SK-N-SH (cell line): ENCODE measurements around the gene OR4K2. TPM values are rescaled to one million over a fixed set of nuclear protein-coding genes. Genes with fewer than 3 reads are reported as not detected.

Source experiments
- CTCF ChIA-PET: fragments of 300-600, 350-600 bp; formaldehyde crosslinking; extraction: SDS; loops from one replicate; lab custom pipeline; 2021; lab: Yijun Ruan, JAX
- POLR2A ChIA-PET: fragments of 350-600 bp; sonication (Branson Sonifier 250); formaldehyde crosslinking; extraction: SDS; loops from one replicate; lab custom pipeline; 2020; ENCODE audit warnings: antibody characterized with exemption, inconsistent platforms; lab: Yijun Ruan, JAX
- DNase-seq: peaks from one replicate; pipeline ENCODE4 v3.0.0; 2012
- H2AFZ ChIP-seq: fragments of 200-600 bp; sonication (generic); 2 replicates; pipeline ENCODE4 v1.8.1; 2016; ENCODE audit warnings: antibody characterized with exemption, mild to moderate bottlenecking, low read depth
- H3F3A ChIP-seq: fragments of 200-600 bp; sonication (generic); replicated peaks from 2 replicates; pipeline ENCODE3; 2016; ENCODE audit warnings: antibody characterized with exemption, mild to moderate bottlenecking; ENCODE audit not compliant: insufficient read depth
- H3K27ac ChIP-seq, 2 experiments: fragments of 200-500 bp in 1 of 2; fragments of 200-600 bp in 1 of 2; sonication (Bioruptor generic) in 1 of 2; sonication (generic), shearing (Covaris generic) in 1 of 2; 2 replicates each; pipeline versions ENCODE4 v1.5.1 to v1.6.1; 2014 to 2016; ENCODE audit warnings: low read depth in 2 of 2, inconsistent platforms in 1 of 2, low read length in 1 of 2, mild to moderate bottlenecking in 1 of 2, mixed read lengths in 1 of 2
- H3K27me3 ChIP-seq: fragments of 200-600 bp; sonication (generic), shearing (Covaris generic); 2 replicates; pipeline ENCODE4 v1.6.1; 2016; ENCODE audit warnings: mixed run types; ENCODE audit not compliant: insufficient read depth
- H3K36me3 ChIP-seq, 2 experiments: fragments of 200-500 bp in 1 of 2; fragments of 200-600 bp in 1 of 2; sonication (Bioruptor generic) in 1 of 2; sonication (generic) in 1 of 2; replicated peaks in 1 of 2; 2 replicates each; pipeline versions ENCODE3 to v1.5.1; 2014 to 2016; ENCODE audit warnings: low read length in 1 of 2, mild to moderate bottlenecking in 1 of 2; ENCODE audit not compliant: insufficient read depth in 2 of 2, control insufficient read depth in 1 of 2
- H3K4me1 ChIP-seq, 2 experiments: fragments of 200-500 bp in 1 of 2; fragments of 200-600 bp in 1 of 2; sonication (Bioruptor generic) in 1 of 2; sonication (generic), shearing (Covaris generic) in 1 of 2; 2 replicates each; pipeline versions ENCODE4 v1.5.1 to v1.6.1; 2014 to 2016; ENCODE audit warnings: low read depth in 1 of 2, low read length in 1 of 2, mixed run types in 1 of 2; ENCODE audit not compliant: insufficient read depth in 2 of 2, control insufficient read depth in 1 of 2
- H3K4me2 ChIP-seq: fragments of 200-600 bp; sonication (generic), shearing (Covaris generic); 2 replicates; pipeline ENCODE4 v1.6.1; 2017; ENCODE audit warnings: mixed run types
- H3K4me3 ChIP-seq, 2 experiments: fragments of 200-500 bp in 1 of 2; fragments of 200-600 bp in 1 of 2; sonication (Bioruptor generic) in 1 of 2; sonication (generic), shearing (Covaris generic) in 1 of 2; 2 replicates each; pipeline versions ENCODE4 v1.5.1 to v1.8.1; 2014 to 2016; ENCODE audit warnings: low read depth in 2 of 2, inconsistent platforms in 1 of 2, low read length in 1 of 2, mild to moderate bottlenecking in 1 of 2, mixed read lengths in 1 of 2, moderate library complexity in 1 of 2
- H3K79me2 ChIP-seq: fragments of 200-600 bp; sonication (generic); 2 replicates; pipeline ENCODE4 v1.8.1; 2017; ENCODE audit warnings: mild to moderate bottlenecking; ENCODE audit not compliant: insufficient read depth
- H3K9ac ChIP-seq: fragments of 200-600 bp; sonication (generic); 2 replicates; pipeline ENCODE4 v1.6.1; 2017; ENCODE audit warnings: mixed run types
- H3K9me2 ChIP-seq: fragments of 200-600 bp; sonication (generic); 2 replicates; pipeline ENCODE4 v1.6.1; 2017; ENCODE audit warnings: mixed run types
- H3K9me3 ChIP-seq: fragments of 200-600 bp; sonication (generic); 2 replicates; pipeline ENCODE4 v1.6.1; 2017; ENCODE audit warnings: mixed run types, mild to moderate bottlenecking, moderate library complexity
- H4K20me1 ChIP-seq: fragments of 200-600 bp; sonication (generic); 2 replicates; pipeline ENCODE4 v1.6.1; 2017; ENCODE audit warnings: mild to moderate bottlenecking, mixed run types; ENCODE audit not compliant: insufficient read depth
- EP300 ChIP-seq, 2 experiments: IDR thresholded peaks; 2 replicates each; pipeline versions ENCODE4 v1.4.0 to v1.6.1; 2012; ENCODE audit warnings: borderline replicate concordance in 1 of 2, low read depth in 1 of 2, low read length in 1 of 2
- JUND ChIP-seq: IDR thresholded peaks from 2 replicates; pipeline ENCODE4 v1.4.0; 2012
- RXRA ChIP-seq: IDR thresholded peaks from 2 replicates; pipeline ENCODE4 v1.4.0; 2012; ENCODE audit warnings: low read depth, mild to moderate bottlenecking, borderline replicate concordance
- SMC3 ChIP-seq: IDR thresholded peaks from 2 replicates; pipeline ENCODE4 v1.6.1; 2012; ENCODE audit warnings: low read depth, low read length, improper control_type of control experiment
- TAF1 ChIP-seq: IDR thresholded peaks from 2 replicates; pipeline ENCODE4 v1.6.1; 2012; ENCODE audit warnings: low read depth, mild to moderate bottlenecking, low read length, moderate library complexity, borderline replicate concordance
- TCF12 ChIP-seq: IDR thresholded peaks from 2 replicates; pipeline ENCODE4 v1.4.0; 2012
- WGBS: methylation state at CpG from one replicate; pipeline ENCODE4 v1.1.6; 2017; ENCODE audit warnings: low lambda C conversion rate; 5-methylcytosine and 5-hydroxymethylcytosine counted together
- polyA plus RNA-seq, 3 experiments: library from polyadenylated mRNA; depleted of rRNA; stranded (reverse); fragments of >200 nt; gene quantifications; 2 replicates each; pipeline ENCODE4 v1.2.3, GENCODE V29; 2012
- TF ChIP-seq, protein P1 (sequence below): fragments of 150-350 bp; IDR thresholded peaks from 2 replicates; pipeline ENCODE4 v1.6.1; 2017; ENCODE audit warnings: antibody characterized with exemption, low read length, low read depth, borderline replicate concordance
- TF ChIP-seq, protein P2 (sequence below): IDR thresholded peaks from 2 replicates; pipeline ENCODE4 v1.6.1; 2012; ENCODE audit warnings: mild to moderate bottlenecking, low read depth, low read length, moderate library complexity
- TF ChIP-seq, protein P3 (sequence below): IDR thresholded peaks from 2 replicates; pipeline ENCODE4; 2012
- TF ChIP-seq, protein P4 (sequence below): IDR thresholded peaks from 2 replicates; pipeline ENCODE4 v1.4.0; 2012; ENCODE audit warnings: low read depth, borderline replicate concordance

Gene OR4K2
- polyA plus RNA-seq, 1 of the 3 experiments (the other 2 are of a cell fraction) = not detected

DNA sequence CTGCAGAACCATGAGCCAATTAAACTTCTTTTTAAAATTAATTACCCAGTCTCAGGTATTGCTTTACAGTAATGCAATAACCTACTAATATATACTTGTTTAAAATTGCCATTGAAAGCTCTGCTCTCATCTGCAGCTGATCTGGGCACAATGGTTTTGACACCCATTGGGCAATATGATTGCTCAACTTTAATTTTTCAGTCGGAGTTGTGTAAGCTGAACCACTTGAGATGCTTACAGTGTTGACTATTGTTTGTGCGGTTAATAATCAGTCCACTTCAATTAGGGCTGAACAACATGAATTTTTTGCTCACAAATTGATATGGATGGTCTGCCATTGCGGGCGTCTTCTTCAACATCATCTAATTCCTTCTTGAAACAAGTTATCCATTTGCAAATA, 27.5 kb downstream of the OR4K2 start:
- Histone ChIP-seq H3K27ac (no peak overlapping the region), H2AFZ (no peak overlapping the region), H3K9me3 (no peaks in the 10 kb centered on the region), H3F3A (no peaks in the 10 kb centered on the region), H3K9me2 (no peaks in the 10 kb centered on the region), H3K27me3 (no peaks in the 10 kb centered on the region), H4K20me1 (no peaks in the 10 kb centered on the region), H3K4me3 (no peak overlapping the region), H3K36me3 (no peaks in the 10 kb centered on the region), H3K4me2 (no peak overlapping the region), H3K79me2 (no peaks in the 10 kb centered on the region), H3K9ac (no peak overlapping the region), H3K4me1 (no peaks in the 10 kb centered on the region)
- TF ChIP-seq, protein P1, sequence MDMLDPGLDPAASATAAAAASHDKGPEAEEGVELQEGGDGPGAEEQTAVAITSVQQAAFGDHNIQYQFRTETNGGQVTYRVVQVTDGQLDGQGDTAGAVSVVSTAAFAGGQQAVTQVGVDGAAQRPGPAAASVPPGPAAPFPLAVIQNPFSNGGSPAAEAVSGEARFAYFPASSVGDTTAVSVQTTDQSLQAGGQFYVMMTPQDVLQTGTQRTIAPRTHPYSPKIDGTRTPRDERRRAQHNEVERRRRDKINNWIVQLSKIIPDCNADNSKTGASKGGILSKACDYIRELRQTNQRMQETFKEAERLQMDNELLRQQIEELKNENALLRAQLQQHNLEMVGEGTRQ = no peak
- ChIA-PET CTCF (no interaction called here), POLR2A (no interaction called here)
- DNase-seq = no peak
- 3% methylated on average over 4 of the region's 4 CpGs for WGBS

DNA sequence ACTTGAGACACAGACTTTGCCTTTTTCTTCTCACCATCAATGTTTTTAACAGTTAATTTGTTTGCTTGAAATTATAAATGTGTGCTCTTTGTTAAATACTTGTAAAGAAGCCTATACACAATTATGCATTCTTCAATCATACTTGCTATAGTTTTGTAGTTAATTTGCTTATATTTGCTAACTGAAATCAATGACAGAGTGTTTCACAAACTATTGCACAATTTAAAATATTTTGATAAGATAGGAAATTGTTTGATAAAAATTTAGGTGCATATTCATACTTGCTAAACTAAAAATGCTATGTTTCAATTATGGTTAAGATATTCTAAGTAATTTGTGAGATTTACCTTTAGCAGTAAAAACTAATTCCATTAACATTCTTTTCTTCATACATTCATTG, 31.7 kb downstream of the OR4K2 start:
- no peaks in the 10 kb centered on the region for H3K4me1 ChIP-seq
- no peaks in the 10 kb centered on the region for H3F3A ChIP-seq
- H2AFZ ChIP-seq = no peak overlapping the region
- no peaks in the 10 kb centered on the region for H3K9me2 ChIP-seq
- H3K79me2 ChIP-seq = no peaks in the 10 kb centered on the region
- no peaks in the 10 kb centered on the region for H3K9me3 ChIP-seq
- no peak overlapping the region for H3K4me2 ChIP-seq
- no peak overlapping the region for H3K9ac ChIP-seq
- H4K20me1 ChIP-seq = no peaks in the 10 kb centered on the region
- no peak for DNase-seq
- ChIA-PET CTCF (no interaction called here), POLR2A (no interaction called here)
- H3K4me3 ChIP-seq = no peak overlapping the region
- H3K27me3 ChIP-seq = no peaks in the 10 kb centered on the region
- no peaks in the 10 kb centered on the region for H3K36me3 ChIP-seq
- no peak overlapping the region for H3K27ac ChIP-seq
- TF ChIP-seq TCF12 = no peak
- TF ChIP-seq SMC3 = no peak
- TF ChIP-seq, protein P2, sequence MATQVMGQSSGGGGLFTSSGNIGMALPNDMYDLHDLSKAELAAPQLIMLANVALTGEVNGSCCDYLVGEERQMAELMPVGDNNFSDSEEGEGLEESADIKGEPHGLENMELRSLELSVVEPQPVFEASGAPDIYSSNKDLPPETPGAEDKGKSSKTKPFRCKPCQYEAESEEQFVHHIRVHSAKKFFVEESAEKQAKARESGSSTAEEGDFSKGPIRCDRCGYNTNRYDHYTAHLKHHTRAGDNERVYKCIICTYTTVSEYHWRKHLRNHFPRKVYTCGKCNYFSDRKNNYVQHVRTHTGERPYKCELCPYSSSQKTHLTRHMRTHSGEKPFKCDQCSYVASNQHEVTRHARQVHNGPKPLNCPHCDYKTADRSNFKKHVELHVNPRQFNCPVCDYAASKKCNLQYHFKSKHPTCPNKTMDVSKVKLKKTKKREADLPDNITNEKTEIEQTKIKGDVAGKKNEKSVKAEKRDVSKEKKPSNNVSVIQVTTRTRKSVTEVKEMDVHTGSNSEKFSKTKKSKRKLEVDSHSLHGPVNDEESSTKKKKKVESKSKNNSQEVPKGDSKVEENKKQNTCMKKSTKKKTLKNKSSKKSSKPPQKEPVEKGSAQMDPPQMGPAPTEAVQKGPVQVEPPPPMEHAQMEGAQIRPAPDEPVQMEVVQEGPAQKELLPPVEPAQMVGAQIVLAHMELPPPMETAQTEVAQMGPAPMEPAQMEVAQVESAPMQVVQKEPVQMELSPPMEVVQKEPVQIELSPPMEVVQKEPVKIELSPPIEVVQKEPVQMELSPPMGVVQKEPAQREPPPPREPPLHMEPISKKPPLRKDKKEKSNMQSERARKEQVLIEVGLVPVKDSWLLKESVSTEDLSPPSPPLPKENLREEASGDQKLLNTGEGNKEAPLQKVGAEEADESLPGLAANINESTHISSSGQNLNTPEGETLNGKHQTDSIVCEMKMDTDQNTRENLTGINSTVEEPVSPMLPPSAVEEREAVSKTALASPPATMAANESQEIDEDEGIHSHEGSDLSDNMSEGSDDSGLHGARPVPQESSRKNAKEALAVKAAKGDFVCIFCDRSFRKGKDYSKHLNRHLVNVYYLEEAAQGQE = no peak
- no peak for TF ChIP-seq JUND
- TF ChIP-seq TAF1 = no peak
- TF ChIP-seq, protein P3, sequence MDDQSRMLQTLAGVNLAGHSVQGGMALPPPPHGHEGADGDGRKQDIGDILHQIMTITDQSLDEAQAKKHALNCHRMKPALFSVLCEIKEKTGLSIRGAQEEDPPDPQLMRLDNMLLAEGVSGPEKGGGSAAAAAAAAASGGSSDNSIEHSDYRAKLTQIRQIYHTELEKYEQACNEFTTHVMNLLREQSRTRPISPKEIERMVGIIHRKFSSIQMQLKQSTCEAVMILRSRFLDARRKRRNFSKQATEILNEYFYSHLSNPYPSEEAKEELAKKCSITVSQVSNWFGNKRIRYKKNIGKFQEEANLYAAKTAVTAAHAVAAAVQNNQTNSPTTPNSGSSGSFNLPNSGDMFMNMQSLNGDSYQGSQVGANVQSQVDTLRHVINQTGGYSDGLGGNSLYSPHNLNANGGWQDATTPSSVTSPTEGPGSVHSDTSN = no peak
- no peak for TF ChIP-seq RXRA
- no peak for TF ChIP-seq EP300 (IDR thresholded peaks at IDR 0.05; ENCODE audit: borderline replicate concordance in 1 of 2, low read depth in 1 of 2, low read length in 1 of 2)
- TF ChIP-seq, protein P4, sequence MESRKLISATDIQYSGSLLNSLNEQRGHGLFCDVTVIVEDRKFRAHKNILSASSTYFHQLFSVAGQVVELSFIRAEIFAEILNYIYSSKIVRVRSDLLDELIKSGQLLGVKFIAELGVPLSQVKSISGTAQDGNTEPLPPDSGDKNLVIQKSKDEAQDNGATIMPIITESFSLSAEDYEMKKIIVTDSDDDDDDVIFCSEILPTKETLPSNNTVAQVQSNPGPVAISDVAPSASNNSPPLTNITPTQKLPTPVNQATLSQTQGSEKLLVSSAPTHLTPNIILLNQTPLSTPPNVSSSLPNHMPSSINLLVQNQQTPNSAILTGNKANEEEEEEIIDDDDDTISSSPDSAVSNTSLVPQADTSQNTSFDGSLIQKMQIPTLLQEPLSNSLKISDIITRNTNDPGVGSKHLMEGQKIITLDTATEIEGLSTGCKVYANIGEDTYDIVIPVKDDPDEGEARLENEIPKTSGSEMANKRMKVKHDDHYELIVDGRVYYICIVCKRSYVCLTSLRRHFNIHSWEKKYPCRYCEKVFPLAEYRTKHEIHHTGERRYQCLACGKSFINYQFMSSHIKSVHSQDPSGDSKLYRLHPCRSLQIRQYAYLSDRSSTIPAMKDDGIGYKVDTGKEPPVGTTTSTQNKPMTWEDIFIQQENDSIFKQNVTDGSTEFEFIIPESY = no peak
